Superior temporal gyrus (tissue), 1 donor: Measurements from ENCODE around the gene ZNF22.
A peak's percentile ranks its signal among the peaks of the same experiment; 100 is the strongest.

Experiments
- DNase-seq: peaks from one replicate; pipeline ENCODE4 v3.0.0-alpha.2; 2016; ENCODE audit errors: extremely low spot score

Gene ZNF22

GRCh38 chr10:44965104-44965503 is 35.6 kb upstream of the ZNF22 start:
- no peak for DNase-seq

DNA sequence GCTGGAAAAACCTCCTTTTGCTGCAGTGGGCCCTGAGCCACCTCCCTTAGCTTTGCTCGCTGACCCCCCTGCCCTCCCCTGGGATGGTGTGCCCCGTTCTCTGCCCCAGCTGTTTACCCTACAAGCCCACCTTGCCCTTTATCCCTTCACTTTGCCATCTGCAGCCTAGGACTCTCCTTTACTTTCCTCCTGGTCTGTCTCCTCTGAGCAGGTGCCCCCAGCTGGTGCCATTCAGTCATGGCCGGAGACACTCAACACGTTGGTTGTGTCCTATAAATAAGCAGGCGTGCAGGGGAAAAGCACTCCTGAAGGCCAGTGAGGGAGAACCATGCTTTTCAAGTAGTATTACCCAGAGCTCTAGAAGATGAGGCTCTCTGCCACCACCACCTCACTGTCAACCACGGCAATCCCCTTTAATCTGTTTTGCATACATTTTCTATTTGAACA is 35.0 kb upstream of the ZNF22 start:
- no peak for DNase-seq

DNA sequence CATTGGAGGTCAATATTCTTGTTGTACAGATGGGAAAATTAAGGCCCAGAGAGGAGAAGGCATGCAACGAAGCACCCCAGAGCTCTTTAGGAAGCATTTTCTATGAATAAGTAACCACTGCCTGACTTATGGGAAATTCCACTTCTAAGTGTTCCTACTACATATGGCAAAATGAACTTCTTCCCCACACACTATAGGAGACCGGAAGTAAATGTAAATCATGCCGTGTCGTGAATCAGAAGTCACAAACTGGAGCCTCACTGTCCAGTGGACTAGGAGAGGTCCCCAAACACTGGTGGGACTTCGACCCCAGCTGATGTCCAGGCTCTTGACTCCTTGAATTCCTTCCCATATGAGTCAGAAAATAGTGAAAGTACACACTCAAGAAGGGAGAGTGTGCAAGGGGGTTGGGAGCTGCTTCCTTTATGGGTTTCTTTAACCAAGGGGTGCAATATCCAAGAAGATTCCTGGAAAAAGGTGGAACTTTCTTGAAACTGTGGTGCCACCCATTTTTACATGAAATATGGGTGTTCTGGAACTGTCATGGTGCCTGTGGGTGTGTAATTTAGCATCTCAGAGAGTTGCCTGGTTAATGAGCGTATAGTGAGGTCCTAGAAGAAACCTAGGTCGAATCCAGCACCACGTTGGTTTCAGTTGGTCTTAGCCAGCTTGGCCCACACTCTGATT is 34.5 kb upstream of the ZNF22 start:
- DNase-seq: no peak

- no peak for DNase-seq
Measured at GRCh38 chr10:44966816-44967509, 33.8 kb upstream of the ZNF22 start.

DNA sequence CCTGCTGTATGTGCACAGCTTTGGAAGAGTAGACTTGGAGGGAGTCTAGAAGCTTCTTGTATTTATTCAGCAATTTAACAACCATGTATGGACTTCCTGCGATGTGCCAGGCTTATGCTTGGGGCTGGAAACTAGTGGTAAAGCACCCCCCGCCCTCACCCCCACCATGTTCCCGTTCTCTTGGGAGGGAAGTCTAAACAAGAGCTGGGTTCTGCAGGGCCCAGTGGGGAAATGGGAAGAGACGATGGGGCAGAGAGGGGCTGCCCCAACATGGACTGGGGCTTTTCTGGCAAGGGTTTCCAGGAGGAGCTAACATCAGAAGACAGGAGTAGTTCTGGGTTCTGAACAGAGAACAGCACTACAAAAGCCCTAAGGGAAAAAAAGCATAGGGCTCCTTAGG is 33.1 kb upstream of the ZNF22 start:
- DNase-seq: no peak

GRCh38 chr10:44968091-44968490 is 32.6 kb upstream of the ZNF22 start:
- peak; percentile 47 for DNase-seq

DNA sequence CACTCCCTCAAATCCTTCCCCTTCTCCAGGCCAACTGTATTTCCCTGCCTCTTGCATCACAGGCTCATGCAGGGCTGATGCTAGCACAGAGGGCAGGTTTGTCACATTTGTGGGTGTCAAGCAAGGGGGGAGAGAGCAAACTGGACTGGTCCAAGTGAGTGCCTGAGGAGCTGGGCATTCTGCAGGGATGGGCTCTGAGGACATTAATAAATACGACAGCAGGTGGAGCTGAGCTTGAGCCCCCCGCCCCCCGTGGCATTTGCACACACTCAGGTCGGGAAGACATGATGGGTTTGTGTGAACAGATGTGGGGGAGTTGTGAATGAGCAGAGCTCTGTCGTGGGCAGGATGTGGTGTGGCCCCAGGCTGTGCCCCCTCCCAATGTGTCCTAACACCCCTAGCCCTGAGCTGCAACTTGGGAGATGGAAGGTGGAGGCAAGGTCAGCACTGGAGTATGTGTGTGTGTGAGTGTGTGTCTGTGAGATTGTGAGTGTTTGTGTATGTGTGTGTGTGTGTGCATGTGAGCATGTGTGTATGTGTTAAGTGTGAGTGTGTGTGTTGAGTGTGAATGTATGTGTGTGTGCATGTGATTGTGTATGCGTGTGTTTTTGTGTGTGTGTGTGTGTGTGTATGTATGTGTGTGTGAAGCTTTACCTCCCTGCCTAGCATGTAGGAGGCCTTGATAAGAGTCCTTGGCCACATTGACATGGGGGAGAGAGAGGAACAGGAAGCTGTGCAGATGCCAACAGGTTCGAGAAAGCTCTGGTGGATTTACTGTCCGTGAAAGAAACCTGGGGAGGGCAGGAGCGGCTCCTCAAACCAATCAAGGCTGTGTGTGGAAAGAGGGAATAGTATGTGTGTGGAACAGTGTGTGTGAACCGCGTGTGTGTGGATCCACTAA is 32.0 kb upstream of the ZNF22 start:
- DNase-seq: no peak

GRCh38 chr10:44969854-44970253 is 30.9 kb upstream of the ZNF22 start:
- no peak for DNase-seq

- no peak for DNase-seq
Measured at GRCh38 chr10:44970812-44971395, 29.8 kb upstream of the ZNF22 start.

GRCh38 chr10:44971434-44971833 is 29.3 kb upstream of the ZNF22 start:
- DNase-seq: no peak

- DNase-seq: no peak
Measured at GRCh38 chr10:44971935-44972757, 28.6 kb upstream of the ZNF22 start.

DNA sequence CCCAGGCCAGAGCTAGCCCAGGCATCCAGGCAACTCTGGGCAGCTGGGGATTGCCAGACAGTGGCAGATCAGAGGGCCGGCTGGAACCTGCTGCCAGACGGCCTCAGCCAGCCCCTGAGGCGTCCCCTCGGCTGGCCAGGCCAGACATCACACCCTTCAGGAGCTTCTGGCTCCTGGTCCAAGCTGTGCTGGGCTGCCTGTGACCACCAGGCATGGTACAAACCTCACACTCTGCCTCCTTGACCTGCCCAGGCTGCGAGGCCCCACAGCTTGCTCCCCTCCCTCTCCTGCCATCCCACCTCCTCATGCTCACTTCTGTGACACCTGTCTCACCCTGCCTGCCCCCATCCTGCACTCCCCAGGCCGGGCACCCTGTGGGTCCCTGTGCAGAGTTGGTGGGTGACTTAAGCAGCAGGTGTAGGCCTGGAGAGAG is 27.8 kb upstream of the ZNF22 start:
- no peak for DNase-seq

- no peak for DNase-seq
Measured at GRCh38 chr10:44973323-44974081, 27.2 kb upstream of the ZNF22 start.

GRCh38 chr10:44974082-44974627 is 26.6 kb upstream of the ZNF22 start:
- DNase-seq: no peak

GRCh38 chr10:44974628-44975430 is 25.9 kb upstream of the ZNF22 start:
- peak; percentile 76 for DNase-seq

- no peak for DNase-seq
Measured at GRCh38 chr10:44975431-44976331, 25.0 kb upstream of the ZNF22 start.

DNA sequence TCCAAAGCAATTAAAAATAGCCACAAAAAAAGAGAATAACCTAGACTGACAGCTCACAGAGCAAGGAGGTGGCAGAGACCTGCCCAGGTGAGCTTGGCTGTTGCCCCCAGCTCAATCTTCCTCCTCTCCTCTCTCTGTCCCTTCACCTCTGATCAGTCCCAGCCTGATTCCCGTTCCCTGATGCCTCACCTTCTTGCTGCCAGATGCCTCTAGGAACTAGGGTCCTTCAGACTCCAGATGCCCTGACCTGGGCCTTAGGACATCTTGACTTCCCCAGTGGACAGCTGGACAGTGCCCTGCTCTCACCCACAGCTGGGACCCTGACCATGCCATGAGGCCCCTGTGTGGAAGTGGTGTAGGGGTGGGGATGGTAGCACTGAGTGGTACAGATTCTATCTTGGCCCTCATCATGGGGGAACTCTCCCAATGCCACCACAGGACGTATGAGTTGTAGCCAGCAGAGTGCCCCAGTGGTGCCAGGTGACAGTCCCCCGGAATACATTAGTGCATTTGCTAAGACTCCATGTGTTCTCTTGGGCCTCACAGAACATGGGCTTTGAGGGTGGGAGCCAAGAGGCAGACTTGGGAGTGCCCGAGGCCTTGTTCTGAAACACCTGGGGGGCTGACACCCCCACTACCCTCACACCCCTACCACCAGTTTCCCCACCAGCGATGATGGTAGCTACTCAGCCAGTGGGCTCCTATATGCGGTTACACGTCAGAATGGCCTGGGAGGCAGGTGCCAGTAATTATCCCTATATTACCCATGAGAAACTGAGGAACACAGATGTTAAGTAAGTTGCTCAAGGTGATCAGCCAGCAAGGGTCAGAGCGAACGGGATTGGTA is 24.1 kb upstream of the ZNF22 start:
- no peak for DNase-seq
